Stimulated activated CD4-positive, alpha-beta T cell treated with anti-CD3 and anti-CD28 coated beads, Interleukin-2, amount 100 ng/mL, for 24 hours (primary cell): ENCODE measurements around the gene SYDE1.
A peak's percentile ranks its signal among the peaks of the same experiment; 100 is the strongest.
"Not testable (repeated sequence)": the region's sequence is repeated elsewhere in the genome, so short reads cannot be mapped to it uniquely, and the experiment has no call there.

ENCODE experiments used
- DNase-seq, 2 donors: peaks; one replicate each; pipeline ENCODE4 v3.0.0-alpha.2; 2020

SYDE1 gene

GRCh38 chr19:15107061-15108010, at the start of gene SYDE1:
Gene SYDE1 (plus strand): TSS chr19:15107401. CDS start chr19:15107434, 33 bp downstream.
- peak in 1 of 2 donors; percentile 52 for DNase-seq

GRCh38 chr19:15062036-15062435, 45.2 kb upstream of the SYDE1 start:
- no peak for DNase-seq

GRCh38 chr19:15070386-15070785, 36.8 kb upstream of the SYDE1 start:
- DNase-seq, result not testable (repeated sequence)

- no peak for DNase-seq
Observed at GRCh38 chr19:15072930-15073647, 34.1 kb upstream of the SYDE1 start.

- DNase-seq, result no peak
Observed at GRCh38 chr19:15074371-15074770, 32.8 kb upstream of the SYDE1 start.

GRCh38 chr19:15075806-15076205, 31.4 kb upstream of the SYDE1 start:
- DNase-seq, result no peak

- not testable (repeated sequence) for DNase-seq
Observed at GRCh38 chr19:15080002-15080401, 27.2 kb upstream of the SYDE1 start.

GRCh38 chr19:15081911-15082310, 25.3 kb upstream of the SYDE1 start, which contains the start of gene OR1I1:
Gene OR1I1 (plus strand): TSS chr19:15082211. CDS start chr19:15087066, 4,855 bp downstream.
- no peak for DNase-seq

- no peak for DNase-seq
Observed at GRCh38 chr19:15087182-15087581, 20.0 kb upstream of the SYDE1 start.

GRCh38 chr19:15091918-15092753, 15.1 kb upstream of the SYDE1 start:
- DNase-seq, result peak in 1 of 2 donors; percentile 46

- no peak for DNase-seq
Observed at GRCh38 chr19:15093001-15093400, 14.2 kb upstream of the SYDE1 start.

- no peak for DNase-seq
Observed at GRCh38 chr19:15096223-15096622, 11.0 kb upstream of the SYDE1 start.

GRCh38 chr19:15097980-15098379, 9.2 kb upstream of the SYDE1 start:
- DNase-seq, result not testable (repeated sequence)

- no peak for DNase-seq
Observed at GRCh38 chr19:15098460-15098859, 8.7 kb upstream of the SYDE1 start.

- DNase-seq, result no peak
Observed at GRCh38 chr19:15099017-15099582, 8.1 kb upstream of the SYDE1 start.

GRCh38 chr19:15101479-15102082, 5.6 kb upstream of the SYDE1 start:
- DNase-seq, result peak; percentile 70

- no peak for DNase-seq
Observed at GRCh38 chr19:15104003-15104402, 3.2 kb upstream of the SYDE1 start.

GRCh38 chr19:15104411-15104810, 2.8 kb upstream of the SYDE1 start:
- DNase-seq, result no peak

GRCh38 chr19:15105044-15105443, 2.2 kb upstream of the SYDE1 start:
- DNase-seq, result no peak

GRCh38 chr19:15108145-15108844, 1.1 kb downstream of the SYDE1 start:
- DNase-seq, result no peak
